ENCODE data around the gene PRKAB2.
"Not testable (repeated sequence)": the region's sequence is repeated elsewhere in the genome, so short reads cannot be mapped to it uniquely, and the experiment has no call there.

PRKAB2 gene

GRCh38 chr1:147109762-147110161, 62.5 kb downstream of the PRKAB2 start:
- no peaks in the 10 kb centered on the region for H3K36me3 ChIP-seq (ENCODE audit: insufficient read depth, low read length)
- TF ChIP-seq EZH2phosphoT487 (IDR thresholded peaks at IDR 0.05; ENCODE audit: borderline replicate concordance) (no peak), CTCF (conservative IDR thresholded peaks at IDR 0.05; ENCODE audit: low read length) (no peak)
- H3K9me3 ChIP-seq (ENCODE audit: insufficient read depth, low read depth, low read length), result no peaks in the 10 kb centered on the region
- H3K4me2 ChIP-seq (ENCODE audit: low read depth, low read length, poor library complexity, severe bottlenecking), result no peak overlapping the region
- H3F3A ChIP-seq (ENCODE audit: low read depth), result no peaks in the 10 kb centered on the region
- H3K27me3 ChIP-seq (ENCODE audit: insufficient read depth, low read length, poor library complexity, severe bottlenecking), result no peaks in the 10 kb centered on the region
- H3K9me2 ChIP-seq (replicated peaks; ENCODE audit: low read depth, low read length), result no peaks in the 10 kb centered on the region
- H3K79me2 ChIP-seq (ENCODE audit: insufficient read depth, low read length), result no peaks in the 10 kb centered on the region
- no peak overlapping the region for H3K4me3 ChIP-seq (ENCODE audit: low read length, poor library complexity, severe bottlenecking)
- no peak overlapping the region for H2AFZ ChIP-seq (ENCODE audit: low read length)
- no peaks in the 10 kb centered on the region for H4K20me1 ChIP-seq (ENCODE audit: insufficient read depth, low read length, poor library complexity, severe bottlenecking)
- H3K9ac ChIP-seq (ENCODE audit: low read depth, low read length, poor library complexity, severe bottlenecking), result no peak overlapping the region
- H3K4me1 ChIP-seq (ENCODE audit: insufficient read depth, low read length, poor library complexity, severe bottlenecking), result no peaks in the 10 kb centered on the region

GRCh38 chr1:147109041-147109440, 63.2 kb downstream of the PRKAB2 start:
- H3F3A ChIP-seq (ENCODE audit: low read depth), result no peaks in the 10 kb centered on the region
- no peak overlapping the region for H3K4me2 ChIP-seq (ENCODE audit: low read depth, low read length, poor library complexity, severe bottlenecking)
- H3K36me3 ChIP-seq (ENCODE audit: insufficient read depth, low read length), result no peaks in the 10 kb centered on the region
- no peak for TF ChIP-seq EZH2phosphoT487 (IDR thresholded peaks at IDR 0.05; ENCODE audit: borderline replicate concordance)
- no peaks in the 10 kb centered on the region for H3K9me3 ChIP-seq (ENCODE audit: insufficient read depth, low read depth, low read length)
- no peak overlapping the region for H2AFZ ChIP-seq (ENCODE audit: low read length)
- no peaks in the 10 kb centered on the region for H3K4me1 ChIP-seq (ENCODE audit: insufficient read depth, low read length, poor library complexity, severe bottlenecking)
- no peaks in the 10 kb centered on the region for H3K9me2 ChIP-seq (replicated peaks; ENCODE audit: low read depth, low read length)
- H3K9ac ChIP-seq (ENCODE audit: low read depth, low read length, poor library complexity, severe bottlenecking), result no peak overlapping the region
- H4K20me1 ChIP-seq (ENCODE audit: insufficient read depth, low read length, poor library complexity, severe bottlenecking), result no peaks in the 10 kb centered on the region
- no peak overlapping the region for H3K4me3 ChIP-seq (ENCODE audit: low read length, poor library complexity, severe bottlenecking)
- no peaks in the 10 kb centered on the region for H3K27me3 ChIP-seq (ENCODE audit: insufficient read depth, low read length, poor library complexity, severe bottlenecking)
- no peaks in the 10 kb centered on the region for H3K79me2 ChIP-seq (ENCODE audit: insufficient read depth, low read length)

- not testable (repeated sequence) for H3K4me2 ChIP-seq (ENCODE audit: low read depth, low read length, poor library complexity, severe bottlenecking); H3K79me2 ChIP-seq (ENCODE audit: insufficient read depth, low read length); H3K36me3 ChIP-seq (ENCODE audit: insufficient read depth, low read length); H3K9me3 ChIP-seq (ENCODE audit: insufficient read depth, low read depth, low read length); H4K20me1 ChIP-seq (ENCODE audit: insufficient read depth, low read length, poor library complexity, severe bottlenecking); H3K9ac ChIP-seq (ENCODE audit: low read depth, low read length, poor library complexity, severe bottlenecking); H3K27me3 ChIP-seq (ENCODE audit: insufficient read depth, low read length, poor library complexity, severe bottlenecking); H3K4me3 ChIP-seq (ENCODE audit: low read length, poor library complexity, severe bottlenecking); H3K9me2 ChIP-seq (replicated peaks; ENCODE audit: low read depth, low read length); H3F3A ChIP-seq (ENCODE audit: low read depth); H2AFZ ChIP-seq (ENCODE audit: low read length); H3K4me1 ChIP-seq (ENCODE audit: insufficient read depth, low read length, poor library complexity, severe bottlenecking)
Measured at GRCh38 chr1:147106407-147106881, 65.8 kb downstream of the PRKAB2 start.

- H3K9me3 ChIP-seq (ENCODE audit: insufficient read depth, low read depth, low read length), result no peaks in the 10 kb centered on the region
- H3K4me3 ChIP-seq (ENCODE audit: low read length, poor library complexity, severe bottlenecking), result no peak overlapping the region
- no peaks in the 10 kb centered on the region for H3K4me1 ChIP-seq (ENCODE audit: insufficient read depth, low read length, poor library complexity, severe bottlenecking)
- TF ChIP-seq CTCF (conservative IDR thresholded peaks at IDR 0.05; ENCODE audit: low read length) (no peak), EZH2phosphoT487 (IDR thresholded peaks at IDR 0.05; ENCODE audit: borderline replicate concordance) (no peak)
- no peak overlapping the region for H3K9ac ChIP-seq (ENCODE audit: low read depth, low read length, poor library complexity, severe bottlenecking)
- no peaks in the 10 kb centered on the region for H3K27me3 ChIP-seq (ENCODE audit: insufficient read depth, low read length, poor library complexity, severe bottlenecking)
- no peaks in the 10 kb centered on the region for H4K20me1 ChIP-seq (ENCODE audit: insufficient read depth, low read length, poor library complexity, severe bottlenecking)
- no peaks in the 10 kb centered on the region for H3K36me3 ChIP-seq (ENCODE audit: insufficient read depth, low read length)
- H2AFZ ChIP-seq (ENCODE audit: low read length), result no peak overlapping the region
- no peaks in the 10 kb centered on the region for H3K9me2 ChIP-seq (replicated peaks; ENCODE audit: low read depth, low read length)
- no peaks in the 10 kb centered on the region for H3F3A ChIP-seq (ENCODE audit: low read depth)
- H3K79me2 ChIP-seq (ENCODE audit: insufficient read depth, low read length), result no peaks in the 10 kb centered on the region
- H3K4me2 ChIP-seq (ENCODE audit: low read depth, low read length, poor library complexity, severe bottlenecking), result no peak overlapping the region
Measured at GRCh38 chr1:147105909-147106308, 66.4 kb downstream of the PRKAB2 start.
